Naive thymus-derived CD4-positive, alpha-beta T cell (primary cell): ENCODE data around the gene MAGI3. TPM values are rescaled to one million over a fixed set of nuclear protein-coding genes. Genes with fewer than 3 reads are reported as not detected.

Experiments used
- ATAC-seq: fragments of 150-1000 bp; cut with Tn5 transposase; 2 replicates; pipeline ENCODE4 v1.10.0; 2021; ENCODE audit warnings: mild to moderate bottlenecking, moderate library complexity
- CTCF ChIA-PET: fragments of 350-600 bp; sonication (Branson Sonifier 250); formaldehyde crosslinking; loops from one replicate; lab custom pipeline; 2021; ENCODE audit warnings: antibody characterized with exemption; lab: Charles Lee
- POLR2A ChIA-PET: fragments of 350-600 bp; sonication (Branson Sonifier 250); formaldehyde crosslinking; loops from one replicate; lab custom pipeline; 2021; ENCODE audit warnings: antibody characterized with exemption, inconsistent platforms; lab: Charles Lee
- DNase-seq, 9 donors: peaks; one replicate each; pipeline versions ENCODE4 v3.0.0 to v3.0.0-alpha.2; 2020 to 2022; ENCODE audit warnings: mixed read lengths in 1 of 9
- H3K27ac ChIP-seq: one replicate; pipeline ENCODE4 v1.7.0; 2013; ENCODE audit warnings: mild to moderate bottlenecking, low read depth, low read length, moderate library complexity
- H3K27me3 ChIP-seq, 2 donors: one replicate each; pipeline ENCODE4 v1.7.0; 2013; ENCODE audit warnings: low read length in 2 of 2, mild to moderate bottlenecking in 2 of 2, moderate library complexity in 2 of 2; ENCODE audit not compliant: control insufficient read depth in 2 of 2, insufficient read depth in 2 of 2
- H3K36me3 ChIP-seq, 3 experiments: 1 replicate in 2 of 3; 2 replicates in 1 of 3; pipeline ENCODE4 v1.7.0; 2013; ENCODE audit warnings: low read length in 3 of 3, mild to moderate bottlenecking in 3 of 3, moderate library complexity in 1 of 3; ENCODE audit not compliant: insufficient read depth in 3 of 3, control insufficient read depth in 2 of 3
- H3K4me1 ChIP-seq, 2 donors: one replicate each; pipeline ENCODE4 v1.7.0; 2013; ENCODE audit warnings: low read length in 2 of 2, mild to moderate bottlenecking in 2 of 2, moderate library complexity in 1 of 2; ENCODE audit not compliant: control insufficient read depth in 2 of 2, insufficient read depth in 2 of 2
- H3K4me3 ChIP-seq: 2 replicates; pipeline ENCODE4 v1.7.0; 2013; ENCODE audit warnings: mild to moderate bottlenecking, low read length
- H3K9me3 ChIP-seq, 3 experiments: 1 replicate in 2 of 3; 2 replicates in 1 of 3; pipeline ENCODE4 v1.7.0; 2013; ENCODE audit warnings: low read length in 3 of 3; ENCODE audit not compliant: control insufficient read depth in 2 of 3
- H3K27ac Mint-ChIP-seq, 9 donors: one replicate each; pipeline ENCODE4 v1.8.0; 2020 to 2022; ENCODE audit warnings: mixed read lengths in 9 of 9, mild to moderate bottlenecking in 8 of 9, moderate library complexity in 5 of 9, inconsistent platforms in 2 of 9
- H3K27me3 Mint-ChIP-seq, 5 donors: one replicate each; pipeline ENCODE4 v1.8.0; 2021 to 2022; ENCODE audit warnings: mixed read lengths in 5 of 5, mild to moderate bottlenecking in 1 of 5
- H3K36me3 Mint-ChIP-seq, 5 donors: one replicate each; pipeline ENCODE4 v1.8.0; 2020 to 2022; ENCODE audit warnings: mixed read lengths in 5 of 5, mild to moderate bottlenecking in 3 of 5, inconsistent platforms in 1 of 5
- H3K4me1 Mint-ChIP-seq, 7 donors: one replicate each; pipeline ENCODE4 v1.8.0; 2020 to 2022; ENCODE audit warnings: mixed read lengths in 7 of 7, mild to moderate bottlenecking in 3 of 7, inconsistent platforms in 1 of 7
- H3K4me3 Mint-ChIP-seq, 10 donors: one replicate each; pipeline ENCODE4 v1.8.0; 2020 to 2022; ENCODE audit warnings: mild to moderate bottlenecking in 10 of 10, mixed read lengths in 10 of 10, moderate library complexity in 6 of 10, inconsistent platforms in 2 of 10
- H3K9me3 Mint-ChIP-seq, 11 donors: one replicate each; pipeline ENCODE4 v1.8.0; 2020 to 2022; ENCODE audit warnings: mixed read lengths in 11 of 11, mild to moderate bottlenecking in 4 of 11, inconsistent platforms in 1 of 11, moderate library complexity in 1 of 11
- intact Hi-C, 2 donors: fragments of 100-400 bp; cut with micrococcal nuclease; formaldehyde crosslinking; loops; one replicate each; pipeline ENCODE4 v1.15.1; 2023
- polyA plus RNA-seq, 2 donors: library from polyadenylated mRNA; unstranded; fragments of 300-500 nt; fragmentation: Illumina TruSeq; gene quantifications; one replicate each; pipeline ENCODE4 v1.2.3, GENCODE V29; 2021
- total RNA-seq, 6 experiments: library from RNA in 5 of 6; stranded (reverse) in 5 of 6; gene quantifications; 1 replicate in 5 of 6; 2 replicates in 1 of 6; pipeline ENCODE4 v1.2.3 and lab custom pipeline; 2021 to 2026

Gene MAGI3
- total and polyA plus RNA-seq, 7 experiments from 2014 or later: 3.6 to 8.8 (median 6.6) TPM

DNA sequence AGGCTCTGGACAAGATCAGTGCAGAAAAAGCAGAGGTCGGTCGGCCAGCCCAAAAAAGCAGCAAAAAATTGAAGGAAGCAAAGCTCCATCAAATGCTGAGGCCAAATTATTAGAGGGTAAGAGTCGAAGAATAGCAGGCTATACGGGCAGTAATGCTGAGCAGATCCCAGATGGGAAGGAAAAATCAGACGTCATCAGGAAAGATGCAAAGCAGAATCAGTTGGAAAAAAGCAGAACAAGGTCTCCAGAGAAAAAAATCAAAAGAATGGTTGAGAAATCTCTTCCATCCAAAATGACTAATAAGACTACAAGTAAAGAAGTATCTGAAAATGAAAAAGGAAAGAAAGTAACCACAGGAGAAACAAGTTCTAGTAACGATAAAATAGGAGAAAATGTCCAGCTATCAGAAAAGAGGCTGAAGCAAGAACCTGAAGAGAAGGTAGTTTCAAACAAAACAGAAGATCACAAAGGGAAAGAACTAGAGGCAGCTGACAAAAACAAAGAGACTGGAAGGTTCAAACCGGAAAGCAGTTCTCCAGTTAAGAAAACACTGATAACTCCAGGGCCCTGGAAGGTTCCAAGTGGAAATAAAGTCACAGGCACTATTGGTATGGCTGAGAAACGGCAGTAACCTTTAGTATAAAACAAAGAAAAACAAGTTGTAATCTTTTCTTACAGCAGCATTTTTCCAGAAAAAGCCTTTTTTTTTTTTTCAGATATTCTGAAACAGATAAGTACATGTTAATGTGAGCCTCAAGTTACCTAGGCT, 293.3 kb downstream of the MAGI3 start:
- POLR2A ChIA-PET: no interaction called here
- peaks cover 0 to 4% (median 0%) of the 10 kb centered on the region in 7 donors for H3K4me1 Mint-ChIP-seq

DNA sequence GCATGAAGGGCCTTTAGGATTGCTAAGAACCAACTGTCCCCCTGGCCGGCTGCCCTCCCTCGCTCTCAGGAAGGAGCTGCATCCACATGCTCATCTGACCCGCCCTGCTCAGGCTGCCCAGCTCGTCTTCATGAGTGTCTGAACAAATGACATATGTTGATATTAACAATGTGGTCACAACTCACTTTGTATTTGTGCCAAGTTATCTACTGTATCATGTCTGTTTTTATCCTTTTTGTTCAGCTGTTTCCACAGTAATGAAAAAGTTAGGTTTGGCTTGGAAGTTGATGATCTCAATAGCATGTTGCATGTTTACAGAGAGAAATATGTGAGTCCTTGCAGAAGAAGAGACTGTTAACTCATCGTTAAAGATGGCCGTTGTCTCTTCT, 293.8 kb downstream of the MAGI3 start:
- Mint-ChIP-seq H3K4me1 (peaks cover 0 to 4% (median 0%) of the 10 kb centered on the region in 7 donors), H3K4me3 (no peak overlapping the region), H3K9me3 (no peaks in the 10 kb centered on the region), H3K27ac (no peak overlapping the region), H3K27me3 (no peaks in the 10 kb centered on the region), H3K36me3 (peaks cover 0 to 16% (median 1%) of the 10 kb centered on the region in 5 donors)
- H3K9me3 ChIP-seq: no peaks in the 10 kb centered on the region
- POLR2A ChIA-PET: no interaction called here
- no peaks in the 10 kb centered on the region for H3K36me3 ChIP-seq
- CTCF ChIA-PET: interaction anchor here (0.6 to 0.7 kb wide), 2 partner anchors 291 to 663 kb away, joined by 3 to 4 read pairs; no protein-coding TSS in a partner anchor
- H3K4me3 ChIP-seq: no peak overlapping the region
- intact Hi-C loops: no loop called here
- ATAC-seq (no peak), DNase-seq (no peak)
- H3K27ac ChIP-seq: no peak overlapping the region
- H3K27me3 ChIP-seq: no peaks in the 10 kb centered on the region
- no peaks in the 10 kb centered on the region for H3K4me1 ChIP-seq

More for the DNA sequence above, 293.3 kb downstream of the MAGI3 start:
- H3K9me3 ChIP-seq: no peaks in the 10 kb centered on the region
- H3K4me3 ChIP-seq: no peak overlapping the region
- H3K27ac ChIP-seq: no peak overlapping the region
- ATAC-seq: no peak
- H3K36me3 ChIP-seq: no peaks in the 10 kb centered on the region
- intact Hi-C loops: no loop called here
- CTCF ChIA-PET: interaction anchor here (0.7 kb wide), 1 partner anchor 664 kb away, joined by 4 read pairs; no protein-coding TSS in a partner anchor
- Mint-ChIP-seq H3K27ac (no peak overlapping the region), H3K4me3 (no peak overlapping the region), H3K27me3 (no peaks in the 10 kb centered on the region), H3K36me3 (peaks cover 0 to 16% (median 1%) of the 10 kb centered on the region in 5 donors), H3K9me3 (no peaks in the 10 kb centered on the region)
- DNase-seq: no peak
- H3K4me1 ChIP-seq: no peaks in the 10 kb centered on the region
- H3K27me3 ChIP-seq: no peaks in the 10 kb centered on the region

DNA sequence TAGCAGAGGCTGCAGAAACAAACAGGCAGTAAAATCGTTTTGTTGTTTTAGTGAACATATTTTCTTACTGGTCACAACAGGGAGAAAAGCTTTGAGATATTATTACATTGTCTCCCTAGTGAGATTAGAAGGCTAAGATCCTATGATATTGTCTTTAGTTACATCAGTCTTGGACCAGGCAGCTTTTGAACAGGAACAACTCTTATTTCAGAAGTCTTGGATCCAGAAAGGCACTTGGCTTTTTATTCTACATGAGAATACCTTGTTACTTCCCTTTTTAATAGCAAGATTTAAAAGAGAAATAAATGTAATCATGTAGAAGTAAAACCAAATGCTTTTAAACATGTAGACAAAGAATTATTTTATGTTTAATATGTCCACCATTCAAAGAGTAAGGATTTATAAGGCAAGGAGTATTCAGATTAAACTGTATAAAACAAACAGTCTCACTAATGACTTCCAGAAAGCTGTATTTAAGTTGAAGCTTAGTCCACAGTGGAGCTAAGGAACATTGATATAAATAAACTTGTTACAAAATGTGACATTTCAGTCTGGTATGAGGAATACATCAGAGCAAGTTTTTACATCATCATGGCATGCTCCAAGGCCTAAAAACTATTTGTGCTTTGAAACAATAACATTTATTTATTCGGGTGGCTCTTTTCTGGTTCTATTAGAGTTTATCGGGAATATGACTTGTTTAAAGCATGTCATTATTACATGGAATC, 296.7 kb downstream of the MAGI3 start:
- no peaks in the 10 kb centered on the region for H3K27me3 Mint-ChIP-seq
- DNase-seq (no peak), ATAC-seq (no peak)
- H3K27ac ChIP-seq: no peak overlapping the region
- ChIA-PET CTCF (interaction anchor here (0.7 kb wide), 1 partner anchor 9 kb away, joined by 3 read pairs; no protein-coding TSS in a partner anchor), POLR2A (no interaction called here)
- H3K4me1 Mint-ChIP-seq: no peaks in the 10 kb centered on the region
- H3K9me3 ChIP-seq: no peaks in the 10 kb centered on the region
- H3K36me3 Mint-ChIP-seq: peaks cover 0 to 20% (median 12%) of the 10 kb centered on the region in 5 donors
- H3K4me1 ChIP-seq: no peaks in the 10 kb centered on the region
- no peaks in the 10 kb centered on the region for H3K36me3 ChIP-seq
- H3K4me3 Mint-ChIP-seq: no peak overlapping the region
- no peak overlapping the region for H3K4me3 ChIP-seq
- intact Hi-C loops: no loop called here
- H3K9me3 Mint-ChIP-seq: peaks cover 0 to 14% (median 0%) of the 10 kb centered on the region in 11 donors
- no peaks in the 10 kb centered on the region for H3K27me3 ChIP-seq
- no peak overlapping the region for H3K27ac Mint-ChIP-seq

DNA sequence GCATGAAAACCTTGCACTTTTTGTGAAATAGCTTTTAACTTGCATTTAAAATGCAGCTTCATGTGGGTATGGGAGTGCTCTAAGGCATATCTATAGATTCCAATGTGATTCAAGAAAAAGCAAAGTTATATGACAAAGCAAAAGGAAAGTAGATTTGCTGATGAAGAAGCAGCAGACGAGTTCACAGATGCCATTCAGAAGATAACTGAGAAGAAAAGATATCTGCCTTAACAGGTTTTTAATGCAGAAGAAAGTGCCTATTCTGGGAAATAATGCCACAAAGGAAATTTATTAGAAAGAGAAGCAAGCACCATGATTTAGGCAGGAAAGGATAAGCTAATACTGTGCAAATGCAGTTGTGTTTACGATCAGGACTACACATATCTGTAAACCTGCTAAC, 300.9 kb downstream of the MAGI3 start:
- ChIA-PET CTCF (no interaction called here), POLR2A (no interaction called here)
- Mint-ChIP-seq H3K4me3 (no peak overlapping the region), H3K4me1 (no peaks in the 10 kb centered on the region), H3K27ac (no peak overlapping the region), H3K27me3 (no peaks in the 10 kb centered on the region), H3K9me3 (peaks cover 12 to 55% (median 27%) of the 10 kb centered on the region in 11 donors), H3K36me3 (peaks cover 15 to 44% (median 25%) of the 10 kb centered on the region in 5 donors)
- intact Hi-C loops: no loop called here
- Histone ChIP-seq H3K9me3 (peaks cover 0 to 6% (median 0%) of the 10 kb centered on the region in 3 experiments), H3K27ac (no peak overlapping the region), H3K4me3 (no peak overlapping the region), H3K36me3 (no peaks in the 10 kb centered on the region), H3K27me3 (no peaks in the 10 kb centered on the region), H3K4me1 (no peaks in the 10 kb centered on the region)
- DNase-seq (no peak), ATAC-seq (no peak)

DNA sequence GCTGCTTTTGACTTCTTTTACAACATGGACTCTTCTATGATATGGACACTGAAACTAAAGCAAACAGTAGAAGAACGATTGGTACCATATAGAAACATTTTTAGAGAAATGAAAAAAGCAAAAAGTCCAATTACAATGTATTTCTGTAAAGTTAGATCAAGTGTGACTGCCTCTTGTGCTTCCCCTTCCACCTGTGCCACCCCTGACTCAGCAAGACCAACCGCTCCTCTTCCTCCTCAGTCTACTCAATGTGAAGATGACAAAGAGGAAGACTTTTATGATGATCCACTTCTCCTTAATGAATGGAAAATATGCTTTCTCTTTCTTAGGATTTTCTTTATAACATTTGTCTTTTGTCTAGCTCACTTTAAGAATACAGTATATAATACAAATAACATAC, 302.0 kb downstream of the MAGI3 start:
- peaks cover 15 to 52% (median 25%) of the 10 kb centered on the region in 5 donors for H3K36me3 Mint-ChIP-seq
- intact Hi-C loops: no loop called here
- POLR2A ChIA-PET: no interaction called here

DNA sequence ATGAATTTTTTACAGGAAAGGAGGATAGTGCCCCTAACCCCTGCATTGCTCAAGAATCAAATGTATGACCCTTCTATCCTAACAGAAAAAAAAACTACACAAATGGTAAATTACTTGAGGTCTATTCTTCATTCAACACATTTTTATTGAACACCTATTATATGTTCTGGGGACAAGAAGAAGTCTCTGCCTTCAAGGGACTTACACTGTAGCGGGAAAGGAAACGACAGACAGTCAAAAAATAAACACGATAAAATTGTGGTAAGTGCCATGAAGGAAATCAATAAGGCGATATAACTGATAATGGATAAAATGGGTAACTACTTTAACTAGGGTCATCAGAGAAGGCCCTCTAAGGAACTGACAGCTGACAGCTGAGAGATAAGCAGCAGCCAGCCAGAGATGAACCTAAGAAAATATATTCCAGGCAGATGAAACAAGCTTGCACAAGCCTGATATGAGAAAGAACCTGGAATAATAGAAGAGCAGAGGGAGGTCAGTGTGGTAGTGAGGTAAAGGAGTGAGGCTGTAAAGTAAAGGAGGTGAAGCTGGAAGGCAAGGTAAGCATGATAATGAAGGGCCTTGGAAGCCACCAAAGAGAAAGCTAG, 302.6 kb downstream of the MAGI3 start:
- Histone ChIP-seq H3K27me3 (no peaks in the 10 kb centered on the region), H3K4me1 (no peaks in the 10 kb centered on the region), H3K4me3 (no peak overlapping the region), H3K36me3 (no peaks in the 10 kb centered on the region), H3K9me3 (peaks cover 0 to 6% (median 0%) of the 10 kb centered on the region in 3 experiments), H3K27ac (no peak overlapping the region)
- ChIA-PET CTCF (interaction anchor here (0.6 kb wide), 1 partner anchor 810 kb away, joined by 3 read pairs; no protein-coding TSS in a partner anchor), POLR2A (no interaction called here)
- Mint-ChIP-seq H3K36me3 (peaks cover 15 to 58% (median 25%) of the 10 kb centered on the region in 5 donors), H3K4me3 (no peak overlapping the region), H3K9me3 (peaks cover 12 to 56% (median 29%) of the 10 kb centered on the region in 11 donors), H3K27me3 (no peaks in the 10 kb centered on the region), H3K27ac (no peak overlapping the region), H3K4me1 (no peaks in the 10 kb centered on the region)
- DNase-seq (no peak), ATAC-seq (no peak)
- intact Hi-C loops: no loop called here

More for the DNA sequence above, 302.0 kb downstream of the MAGI3 start:
- CTCF ChIA-PET: interaction anchor here (0.6 kb wide), 1 partner anchor 809 kb away, joined by 3 read pairs; no protein-coding TSS in a partner anchor
- Histone ChIP-seq H3K36me3 (no peaks in the 10 kb centered on the region), H3K27ac (no peak overlapping the region), H3K9me3 (peaks cover 0 to 6% (median 0%) of the 10 kb centered on the region in 3 experiments), H3K27me3 (no peaks in the 10 kb centered on the region), H3K4me3 (no peak overlapping the region), H3K4me1 (no peaks in the 10 kb centered on the region)
- H3K27ac Mint-ChIP-seq: no peak overlapping the region
- DNase-seq (no peak), ATAC-seq (no peak)
- no peaks in the 10 kb centered on the region for H3K27me3 Mint-ChIP-seq
- no peak overlapping the region for H3K4me3 Mint-ChIP-seq
- peaks cover 12 to 56% (median 29%) of the 10 kb centered on the region in 11 donors for H3K9me3 Mint-ChIP-seq
- no peaks in the 10 kb centered on the region for H3K4me1 Mint-ChIP-seq
